ENCODE measurements around the gene TSC1. TPM values are rescaled to one million over a fixed set of nuclear protein-coding genes. Genes with fewer than 3 reads are reported as not detected.
A peak's percentile ranks its signal among the peaks of the same experiment; 100 is the strongest.

Gene TSC1
- total RNA-seq, 1 donor from 2014 or later = 50.8 TPM

DNA sequence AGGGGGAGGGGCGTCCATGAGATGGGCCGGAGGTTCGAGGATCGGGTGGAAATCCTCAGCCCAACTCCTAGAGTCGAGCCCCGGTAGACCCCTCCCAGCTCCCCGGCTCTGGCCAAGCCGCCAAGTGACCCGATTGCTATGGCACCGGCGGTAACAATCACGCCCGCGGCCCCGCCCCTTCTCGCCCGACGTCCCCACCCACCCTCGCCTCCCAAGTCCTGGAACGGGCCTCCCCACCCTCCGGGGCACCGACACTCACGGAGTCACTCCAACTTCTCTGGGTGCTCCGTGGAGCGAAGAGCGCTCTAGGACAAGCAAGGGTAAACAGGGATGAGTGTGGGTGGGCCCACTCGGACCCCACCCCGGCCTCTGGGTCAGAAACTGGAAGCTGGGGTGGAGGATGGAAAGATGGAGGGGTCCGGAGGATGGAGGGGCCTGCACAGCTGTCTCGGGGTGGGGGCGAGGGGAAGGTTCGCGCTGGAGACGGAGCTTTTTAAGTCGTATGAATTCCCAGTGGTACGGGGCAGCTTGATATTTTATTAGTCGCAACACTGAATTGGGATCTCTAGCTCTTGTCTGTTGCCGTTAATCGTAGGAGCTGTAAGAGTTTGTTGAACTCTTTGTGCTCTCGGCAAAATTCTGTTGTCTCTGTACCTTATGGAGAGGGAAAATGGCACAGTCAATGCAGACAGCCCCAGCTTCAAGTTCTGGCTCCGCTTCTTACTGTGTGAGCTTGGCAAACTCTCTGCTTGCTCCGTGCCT is 65.5 kb downstream of the TSC1 start, which contains the start of gene SPACA9:
Gene SPACA9, plus strand, starts transcription at position 204 of the 762 bp plus-strand sequence. CDS start 5,050 bp downstream, outside the sequence.
- Mint-ChIP-seq H3K27me3 (ENCODE audit: unreplicated experiment) (no peaks in the 10 kb centered on the region), H3K27ac (ENCODE audit: unreplicated experiment) (peak within 1 kb of the TSS; percentile 83)

DNA sequence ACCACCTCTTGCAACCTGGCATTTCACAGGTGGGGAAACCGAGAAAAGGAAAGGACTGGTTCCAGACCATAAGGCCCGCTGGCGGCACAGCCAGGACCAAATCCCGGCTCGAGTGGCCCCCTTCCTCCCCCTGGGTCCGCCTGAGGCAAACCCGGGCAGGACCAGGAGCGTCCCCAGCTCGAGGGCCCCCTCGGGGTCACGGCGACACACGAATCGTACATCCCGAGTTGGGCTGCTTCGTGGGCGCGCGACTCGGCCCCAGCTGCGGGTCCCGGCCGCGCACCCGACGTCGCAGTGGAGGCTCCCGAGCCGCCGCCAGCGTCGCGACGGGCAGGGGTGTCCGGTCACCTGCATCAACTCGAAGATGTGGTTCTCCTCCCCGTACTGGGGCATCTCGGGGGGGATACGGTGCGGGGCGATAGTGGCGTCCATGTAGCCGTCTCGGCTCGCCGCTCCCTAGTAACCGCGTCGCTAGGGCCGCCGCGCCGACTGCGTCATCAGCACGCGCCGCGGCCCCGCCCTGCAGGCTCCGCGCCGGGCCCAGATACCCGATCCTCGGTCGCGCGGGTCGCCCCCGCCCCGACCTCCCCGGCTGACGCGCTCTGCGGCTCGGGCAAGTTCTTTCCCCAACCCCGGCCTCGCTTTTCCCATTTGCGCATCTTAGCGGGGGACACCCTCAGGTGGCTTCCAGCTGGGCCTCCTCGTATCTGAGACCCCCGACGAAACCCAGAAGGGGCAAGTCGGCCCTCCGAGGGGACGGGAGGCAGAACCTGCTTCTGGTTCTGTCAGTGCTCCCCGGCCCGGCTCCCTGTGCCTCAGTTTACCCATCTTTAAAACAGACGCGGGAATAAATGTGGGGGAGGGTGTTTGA is 66.4 kb downstream of the TSC1 start, which contains the start of gene AK8:
Gene AK8, minus strand, starts transcription at position 461 of the 871 bp plus-strand sequence. Its CDS starts 29 bp downstream, at position 432.
- H3K4me1 Mint-ChIP-seq (ENCODE audit: unreplicated experiment) = peaks cover 5% of the 10 kb centered on the region
- peak; percentile 93 for DNase-seq (ENCODE audit: extremely low spot score, unreplicated experiment)
- no peaks in the 10 kb centered on the region for H3K27me3 Mint-ChIP-seq (ENCODE audit: unreplicated experiment)
- peak within 1 kb of the TSS; percentile 76 for H3K4me3 Mint-ChIP-seq (ENCODE audit: unreplicated experiment)
- TF ChIP-seq, protein P1, sequence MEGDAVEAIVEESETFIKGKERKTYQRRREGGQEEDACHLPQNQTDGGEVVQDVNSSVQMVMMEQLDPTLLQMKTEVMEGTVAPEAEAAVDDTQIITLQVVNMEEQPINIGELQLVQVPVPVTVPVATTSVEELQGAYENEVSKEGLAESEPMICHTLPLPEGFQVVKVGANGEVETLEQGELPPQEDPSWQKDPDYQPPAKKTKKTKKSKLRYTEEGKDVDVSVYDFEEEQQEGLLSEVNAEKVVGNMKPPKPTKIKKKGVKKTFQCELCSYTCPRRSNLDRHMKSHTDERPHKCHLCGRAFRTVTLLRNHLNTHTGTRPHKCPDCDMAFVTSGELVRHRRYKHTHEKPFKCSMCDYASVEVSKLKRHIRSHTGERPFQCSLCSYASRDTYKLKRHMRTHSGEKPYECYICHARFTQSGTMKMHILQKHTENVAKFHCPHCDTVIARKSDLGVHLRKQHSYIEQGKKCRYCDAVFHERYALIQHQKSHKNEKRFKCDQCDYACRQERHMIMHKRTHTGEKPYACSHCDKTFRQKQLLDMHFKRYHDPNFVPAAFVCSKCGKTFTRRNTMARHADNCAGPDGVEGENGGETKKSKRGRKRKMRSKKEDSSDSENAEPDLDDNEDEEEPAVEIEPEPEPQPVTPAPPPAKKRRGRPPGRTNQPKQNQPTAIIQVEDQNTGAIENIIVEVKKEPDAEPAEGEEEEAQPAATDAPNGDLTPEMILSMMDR (IDR thresholded peaks at IDR 0.05) = no peak
- no peaks in the 10 kb centered on the region for H3K36me3 Mint-ChIP-seq (ENCODE audit: unreplicated experiment)
- peak within 1 kb of the TSS; percentile 83 for H3K27ac Mint-ChIP-seq (ENCODE audit: unreplicated experiment)
- H3K9me3 Mint-ChIP-seq (ENCODE audit: unreplicated experiment) = no peaks in the 10 kb centered on the region

More for the DNA sequence above, 65.5 kb downstream of the TSC1 start, which contains the start of gene SPACA9:
- Mint-ChIP-seq H3K4me3 (ENCODE audit: unreplicated experiment) (peak within 1 kb of the TSS; percentile 76), H3K9me3 (ENCODE audit: unreplicated experiment) (no peaks in the 10 kb centered on the region), H3K4me1 (ENCODE audit: unreplicated experiment) (peaks cover 5% of the 10 kb centered on the region), H3K36me3 (ENCODE audit: unreplicated experiment) (peaks cover under 1% of the 10 kb centered on the region)
- peak; percentile 90 for DNase-seq (ENCODE audit: extremely low spot score, unreplicated experiment)
- TF ChIP-seq, protein P1 (IDR thresholded peaks at IDR 0.05) = no peak

DNA sequence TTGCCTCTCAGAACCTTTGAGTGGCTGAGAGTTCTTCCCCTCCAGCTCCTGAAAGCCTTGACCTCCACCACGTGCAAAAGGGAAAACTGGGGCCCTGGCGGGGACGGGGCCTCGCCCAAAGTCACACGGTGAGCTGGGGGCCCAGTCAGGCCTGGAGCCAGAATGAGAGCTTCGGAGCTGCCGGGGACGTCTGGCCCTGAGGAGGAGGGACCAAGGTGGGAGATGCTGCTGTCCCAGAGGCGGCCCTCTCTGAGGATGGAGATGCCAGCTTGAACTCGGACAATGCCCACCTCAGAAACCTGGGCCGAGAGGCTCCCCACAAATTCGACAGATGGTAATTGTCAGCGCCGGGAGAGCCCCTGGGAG is 67.0 kb downstream of the TSC1 start:
- Mint-ChIP-seq H3K9me3 (ENCODE audit: unreplicated experiment) (no peaks in the 10 kb centered on the region), H3K4me3 (ENCODE audit: unreplicated experiment) (peak overlapping the region; percentile 75), H3K27ac (ENCODE audit: unreplicated experiment) (peak overlapping the region; percentile 10), H3K27me3 (ENCODE audit: unreplicated experiment) (no peaks in the 10 kb centered on the region), H3K4me1 (ENCODE audit: unreplicated experiment) (peaks cover 5% of the 10 kb centered on the region), H3K36me3 (ENCODE audit: unreplicated experiment) (no peaks in the 10 kb centered on the region)
- DNase-seq (ENCODE audit: extremely low spot score, unreplicated experiment) = no peak
- TF ChIP-seq, protein P1 (IDR thresholded peaks at IDR 0.05) = no peak

DNA sequence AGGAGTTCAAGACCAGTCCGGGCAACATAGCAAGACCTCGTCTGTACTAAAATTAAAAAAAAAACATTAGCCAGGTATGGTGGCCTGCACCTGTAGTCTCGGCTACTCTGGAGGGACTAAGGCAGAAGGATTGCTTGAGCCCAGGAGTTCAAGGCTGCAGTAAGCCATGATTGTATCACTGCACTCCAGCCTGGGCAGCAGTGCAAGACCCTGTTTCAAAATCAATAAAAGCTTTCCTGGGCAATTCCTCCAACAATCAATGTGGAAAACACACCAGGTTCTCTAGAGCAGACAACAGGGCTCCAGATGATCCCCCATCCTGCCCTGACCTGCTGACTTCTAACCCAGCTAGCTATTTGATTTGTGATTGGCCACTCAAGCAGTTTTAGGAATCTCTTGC is 67.6 kb downstream of the TSC1 start:
- H3K4me1 Mint-ChIP-seq (ENCODE audit: unreplicated experiment) = peaks cover 5% of the 10 kb centered on the region
- H3K36me3 Mint-ChIP-seq (ENCODE audit: unreplicated experiment) = no peaks in the 10 kb centered on the region
- TF ChIP-seq, protein P1 (IDR thresholded peaks at IDR 0.05) = no peak
- no peaks in the 10 kb centered on the region for H3K9me3 Mint-ChIP-seq (ENCODE audit: unreplicated experiment)
- H3K27me3 Mint-ChIP-seq (ENCODE audit: unreplicated experiment) = no peaks in the 10 kb centered on the region
- H3K27ac Mint-ChIP-seq (ENCODE audit: unreplicated experiment) = no peak overlapping the region
- no peak for DNase-seq (ENCODE audit: extremely low spot score, unreplicated experiment)
- H3K4me3 Mint-ChIP-seq (ENCODE audit: unreplicated experiment) = peak overlapping the region; percentile 75
